MM.1S (cell line): Measurements from ENCODE around the gene CLIC1.

Experiments
- DNase-seq: peaks from one replicate; pipeline ENCODE4 v3.0.0-alpha.2; 2015
- H2AFZ ChIP-seq: fragments of 300-600 bp; sonication (generic); 2 replicates; pipeline ENCODE4 v1.6.0; 2016; ENCODE audit warnings: antibody characterized with exemption, low read length
- H3F3A ChIP-seq: fragments of 300-600 bp; sonication (generic); 2 replicates; pipeline ENCODE4 v1.6.1; 2016; ENCODE audit warnings: mild to moderate bottlenecking, antibody characterized with exemption, low read length, moderate library complexity, mixed read lengths; ENCODE audit not compliant: insufficient read depth
- H3K27ac ChIP-seq: fragments of 300-600 bp; sonication (generic); 2 replicates; pipeline ENCODE4 v1.5.1; 2016; ENCODE audit warnings: mild to moderate bottlenecking, low read length
- H3K27me3 ChIP-seq: fragments of 300-600 bp; sonication (generic); replicated peaks from 2 replicates; pipeline ENCODE4 v1.6.0; 2016; ENCODE audit warnings: low read length; ENCODE audit not compliant: insufficient read depth
- H3K36me3 ChIP-seq: fragments of 300-600 bp; sonication (generic); replicated peaks from 2 replicates; pipeline ENCODE4 v1.6.1; 2016; ENCODE audit warnings: mild to moderate bottlenecking, low read length, mixed read lengths; ENCODE audit not compliant: insufficient read depth
- H3K4me1 ChIP-seq: fragments of 300-600 bp; sonication (generic); 2 replicates; pipeline ENCODE4 v1.6.1; 2016; ENCODE audit warnings: low read length, mixed read lengths
- H3K4me2 ChIP-seq: fragments of 300-600 bp; sonication (generic); 2 replicates; pipeline ENCODE4 v1.6.0; 2016; ENCODE audit warnings: low read depth, low read length
- H3K4me3 ChIP-seq: fragments of 300-600 bp; sonication (generic); 2 replicates; pipeline ENCODE4 v1.5.1; 2016; ENCODE audit warnings: low read length, mixed read lengths
- H3K79me2 ChIP-seq: fragments of 300-600 bp; sonication (generic); 2 replicates; pipeline ENCODE4 v1.6.1; 2016; ENCODE audit warnings: mixed run types, low read length, mixed read lengths
- H3K9ac ChIP-seq: fragments of 300-600 bp; sonication (generic); 2 replicates; pipeline ENCODE4 v1.6.1; 2016; ENCODE audit warnings: low read length, mixed read lengths
- H3K9me2 ChIP-seq: fragments of 300-600 bp; sonication (generic); replicated peaks from 2 replicates; pipeline ENCODE4 v1.6.1; 2016; ENCODE audit warnings: mild to moderate bottlenecking, low read length, mixed read lengths; ENCODE audit not compliant: insufficient read depth
- H3K9me3 ChIP-seq: fragments of 300-600 bp; sonication (generic); replicated peaks from 2 replicates; pipeline ENCODE4 v1.6.1; 2016; ENCODE audit warnings: mild to moderate bottlenecking, low read length, mixed read lengths; ENCODE audit not compliant: insufficient read depth
- H4K20me1 ChIP-seq: fragments of 300-600 bp; sonication (generic); 2 replicates; pipeline ENCODE4 v1.6.1; 2016; ENCODE audit warnings: mild to moderate bottlenecking, low read length, moderate library complexity, mixed read lengths; ENCODE audit not compliant: insufficient read depth
- EZH2 ChIP-seq: fragments of 300-600 bp; sonication (generic); optimal IDR thresholded peaks from 2 replicates; pipeline ENCODE3; 2017; ENCODE audit warnings: low read depth, mild to moderate bottlenecking, antibody characterized with exemption, low read length, mixed read lengths
- EZH2phosphoT487 ChIP-seq: fragments of 300-600 bp; sonication (generic); IDR thresholded peaks from 2 replicates; pipeline ENCODE4 v1.6.1; 2018; ENCODE audit warnings: antibody characterized with exemption, low read length
- TF ChIP-seq, protein P1 (sequence below): fragments of 300-600 bp; sonication (generic); IDR thresholded peaks from 2 replicates; pipeline ENCODE4 v1.5.1; 2016; ENCODE audit warnings: antibody characterized with exemption, low read length, mixed read lengths

The CLIC1 gene

DNA sequence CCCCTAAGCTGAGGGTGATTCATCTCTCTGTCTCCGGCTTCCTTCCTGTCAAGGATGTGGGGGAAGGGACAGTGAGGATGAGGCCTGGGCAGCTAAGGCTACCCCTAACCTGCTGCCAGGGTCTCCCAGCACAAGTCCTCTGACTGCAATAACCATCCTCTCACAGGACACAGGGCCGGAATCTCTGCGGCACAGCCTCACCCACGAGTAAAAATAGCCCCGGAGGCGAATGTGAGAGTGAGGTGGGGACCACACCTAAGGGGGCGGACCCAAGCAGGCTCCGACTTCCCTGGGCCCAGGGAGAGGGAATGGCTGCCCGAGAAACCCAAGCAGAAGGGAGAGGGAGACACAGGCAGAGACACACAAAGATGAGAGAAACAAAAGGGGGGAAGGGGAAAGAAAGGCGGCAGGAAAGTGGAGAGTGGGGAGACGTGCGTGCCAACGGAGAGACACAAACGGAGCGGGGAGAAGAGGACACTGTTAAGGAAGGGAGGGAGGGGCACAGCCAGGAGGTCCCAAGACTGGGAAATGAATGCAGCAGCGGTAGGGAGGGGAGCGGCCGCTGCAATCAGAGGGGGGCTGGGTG, 1.4 kb downstream of the CLIC1 start:
- Histone ChIP-seq H3K9me3 (no peaks in the 10 kb centered on the region), H2AFZ (no peak overlapping the region), H3K9me2 (no peaks in the 10 kb centered on the region), H3K4me2 (peak overlapping the region; percentile 99), H3K79me2 (peaks cover 48% of the 10 kb centered on the region), H4K20me1 (no peaks in the 10 kb centered on the region), H3K4me3 (peak overlapping the region; percentile 84), H3K9ac (peak overlapping the region; percentile 91), H3K36me3 (peaks cover 10% of the 10 kb centered on the region), H3K27ac (peak overlapping the region; percentile 98), H3K27me3 (no peaks in the 10 kb centered on the region), H3F3A (peaks cover 77% of the 10 kb centered on the region), H3K4me1 (peaks cover 36% of the 10 kb centered on the region)
- TF ChIP-seq EZH2phosphoT487 (no peak), EZH2 (no peak)
- TF ChIP-seq, protein P1, sequence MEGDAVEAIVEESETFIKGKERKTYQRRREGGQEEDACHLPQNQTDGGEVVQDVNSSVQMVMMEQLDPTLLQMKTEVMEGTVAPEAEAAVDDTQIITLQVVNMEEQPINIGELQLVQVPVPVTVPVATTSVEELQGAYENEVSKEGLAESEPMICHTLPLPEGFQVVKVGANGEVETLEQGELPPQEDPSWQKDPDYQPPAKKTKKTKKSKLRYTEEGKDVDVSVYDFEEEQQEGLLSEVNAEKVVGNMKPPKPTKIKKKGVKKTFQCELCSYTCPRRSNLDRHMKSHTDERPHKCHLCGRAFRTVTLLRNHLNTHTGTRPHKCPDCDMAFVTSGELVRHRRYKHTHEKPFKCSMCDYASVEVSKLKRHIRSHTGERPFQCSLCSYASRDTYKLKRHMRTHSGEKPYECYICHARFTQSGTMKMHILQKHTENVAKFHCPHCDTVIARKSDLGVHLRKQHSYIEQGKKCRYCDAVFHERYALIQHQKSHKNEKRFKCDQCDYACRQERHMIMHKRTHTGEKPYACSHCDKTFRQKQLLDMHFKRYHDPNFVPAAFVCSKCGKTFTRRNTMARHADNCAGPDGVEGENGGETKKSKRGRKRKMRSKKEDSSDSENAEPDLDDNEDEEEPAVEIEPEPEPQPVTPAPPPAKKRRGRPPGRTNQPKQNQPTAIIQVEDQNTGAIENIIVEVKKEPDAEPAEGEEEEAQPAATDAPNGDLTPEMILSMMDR = no peak
- DNase-seq = peak; percentile 63

DNA sequence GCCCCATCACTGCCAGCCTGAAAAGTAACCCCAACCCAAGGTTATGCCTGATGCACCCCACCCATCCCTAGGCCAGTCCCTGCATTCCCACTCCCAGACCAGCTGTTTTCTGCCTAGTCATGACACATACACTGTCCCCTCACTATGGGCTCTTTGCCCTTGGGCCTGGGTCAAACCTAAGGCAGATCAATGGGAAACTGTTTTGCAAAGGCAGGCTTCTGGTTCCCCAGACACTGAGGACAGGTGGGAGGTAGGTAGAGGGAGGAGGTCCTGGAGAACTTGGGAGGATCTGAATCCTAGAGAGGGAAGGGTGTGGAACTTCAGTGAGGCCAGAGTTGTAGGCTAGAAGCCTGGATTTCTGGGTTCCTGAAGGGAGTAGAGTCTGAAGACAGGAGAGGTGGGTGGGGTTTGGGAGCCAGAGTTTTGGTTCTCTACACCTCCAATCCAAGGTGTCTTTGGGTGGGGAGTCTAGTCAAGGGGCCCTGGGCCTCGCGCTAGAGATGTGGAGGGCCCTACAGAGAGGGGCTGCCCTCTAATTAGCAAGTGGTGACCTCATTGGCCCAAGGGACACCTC, 2.0 kb downstream of the CLIC1 start:
- H2AFZ ChIP-seq = no peak overlapping the region
- H3K27me3 ChIP-seq = no peaks in the 10 kb centered on the region
- no peaks in the 10 kb centered on the region for H4K20me1 ChIP-seq
- TF ChIP-seq EZH2 (no peak), EZH2phosphoT487 (no peak)
- TF ChIP-seq, protein P1 = no peak
- H3K79me2 ChIP-seq = peaks cover 48% of the 10 kb centered on the region
- H3K36me3 ChIP-seq = peaks cover 10% of the 10 kb centered on the region
- H3K9ac ChIP-seq = peak overlapping the region; percentile 91
- H3K4me2 ChIP-seq = peak overlapping the region; percentile 99
- no peaks in the 10 kb centered on the region for H3K9me3 ChIP-seq
- DNase-seq = no peak
- no peaks in the 10 kb centered on the region for H3K9me2 ChIP-seq
- H3K4me3 ChIP-seq = peak overlapping the region; percentile 84
- peaks cover 36% of the 10 kb centered on the region for H3K4me1 ChIP-seq
- peaks cover 77% of the 10 kb centered on the region for H3F3A ChIP-seq
- H3K27ac ChIP-seq = peak overlapping the region; percentile 98

DNA sequence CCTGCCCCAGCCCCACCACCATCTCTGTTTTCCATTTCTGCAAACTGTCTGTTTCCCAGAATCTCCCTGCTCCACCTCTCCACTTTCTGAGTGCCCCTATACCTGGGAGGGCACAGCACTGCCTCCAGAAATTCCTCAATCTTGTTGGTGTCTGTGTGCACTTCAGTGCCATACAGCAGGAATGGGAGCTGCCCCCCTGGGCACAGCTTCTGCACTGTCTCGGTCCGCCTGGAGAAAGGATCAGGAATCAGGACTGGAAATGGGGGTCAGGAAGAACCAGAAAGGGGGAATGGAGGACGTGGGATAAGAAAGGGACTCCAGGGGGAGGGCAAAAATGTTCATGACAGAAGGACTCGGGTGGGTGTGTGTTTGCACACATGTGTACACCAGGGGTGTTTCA, 2.6 kb downstream of the CLIC1 start:
- Histone ChIP-seq H3K4me3 (peak overlapping the region; percentile 84; the same call in 1 of the 2 replicates), H3F3A (peaks cover 75% of the 10 kb centered on the region), H3K27ac (peak overlapping the region; percentile 98; the same call in 1 of the 2 replicates)

More for the DNA sequence above, 2.6 kb downstream of the CLIC1 start:
- Histone ChIP-seq H4K20me1 (no peaks in the 10 kb centered on the region), H3K27me3 (no peaks in the 10 kb centered on the region), H3K9me3 (no peaks in the 10 kb centered on the region), H3K9me2 (no peaks in the 10 kb centered on the region), H3K9ac (peak overlapping the region; percentile 91; the same call in 1 of the 2 replicates), H3K79me2 (peaks cover 51% of the 10 kb centered on the region), H2AFZ (no peak overlapping the region), H3K4me1 (peaks cover 36% of the 10 kb centered on the region), H3K36me3 (peaks cover 10% of the 10 kb centered on the region), H3K4me2 (peak overlapping the region; percentile 99)
- TF ChIP-seq EZH2 = no peak
- TF ChIP-seq, protein P1 = no peak
- no peak for TF ChIP-seq EZH2phosphoT487
- DNase-seq = no peak
